Measurements from ENCODE around the gene LIPJ.

Gene LIPJ
- 0.75 reads per million for total RNA-seq

- no peak for DNase-seq
Observed at GRCh38 chr10:88586462-88586861, at the start of gene LIPJ. Gene LIPJ (plus strand): TSS chr10:88586762. CDS start chr10:88590688, 3,926 bp downstream.

- no peak for DNase-seq
Observed at GRCh38 chr10:88537322-88537721, 49.2 kb upstream of the LIPJ start.

GRCh38 chr10:88538048-88538447 lies 48.5 kb upstream of the LIPJ start:
- DNase-seq: no peak

GRCh38 chr10:88540351-88540750 lies 46.2 kb upstream of the LIPJ start:
- no peak for DNase-seq

GRCh38 chr10:88541116-88541626 lies 45.4 kb upstream of the LIPJ start:
- DNase-seq: no peak

- no peak for DNase-seq
Observed at GRCh38 chr10:88542522-88542921, 44.0 kb upstream of the LIPJ start.

GRCh38 chr10:88544140-88544870 lies 42.3 kb upstream of the LIPJ start:
- no peak for DNase-seq

GRCh38 chr10:88545359-88545758 lies 41.2 kb upstream of the LIPJ start:
- no peak for DNase-seq

GRCh38 chr10:88546497-88546896 lies 40.1 kb upstream of the LIPJ start:
- no peak for DNase-seq

- no peak for DNase-seq
Observed at GRCh38 chr10:88551246-88551645, 35.3 kb upstream of the LIPJ start.

GRCh38 chr10:88553116-88553752 lies 33.3 kb upstream of the LIPJ start:
- DNase-seq: peak; percentile 19

- DNase-seq: no peak
Observed at GRCh38 chr10:88555190-88555908, 31.2 kb upstream of the LIPJ start.

- no peak for DNase-seq
Observed at GRCh38 chr10:88557256-88557655, 29.3 kb upstream of the LIPJ start.

GRCh38 chr10:88557658-88558057 lies 28.9 kb upstream of the LIPJ start:
- DNase-seq: no peak

GRCh38 chr10:88562152-88562551 lies 24.4 kb upstream of the LIPJ start:
- DNase-seq: no peak

GRCh38 chr10:88565072-88565471 lies 21.5 kb upstream of the LIPJ start:
- DNase-seq: no peak

GRCh38 chr10:88582411-88582805 lies 4.2 kb upstream of the LIPJ start:
- no peak for DNase-seq

- DNase-seq: peak; percentile 48
Observed at GRCh38 chr10:88582806-88583583, 3.6 kb upstream of the LIPJ start, which contains the start of gene RNLS. Gene RNLS (minus strand): TSS chr10:88583318.

- DNase-seq: no peak
Observed at GRCh38 chr10:88583584-88583957, 3.0 kb upstream of the LIPJ start.

GRCh38 chr10:88592381-88592780 lies 5.8 kb downstream of the LIPJ start:
- no peak for DNase-seq

GRCh38 chr10:88592906-88593305 lies 6.3 kb downstream of the LIPJ start:
- DNase-seq: no peak

- DNase-seq: no peak
Observed at GRCh38 chr10:88594482-88594881, 7.9 kb downstream of the LIPJ start.

GRCh38 chr10:88598055-88598454 lies 11.5 kb downstream of the LIPJ start:
- no peak for DNase-seq
